Nephron (organoid): ENCODE measurements around the gene ANKRD9.

Experiments used
- H3K27ac Mint-ChIP-seq, 3 experiments: 2 replicates each; pipeline ENCODE4 v1.8.0; 2020; ENCODE audit warnings: mixed read lengths in 3 of 3, mild to moderate bottlenecking in 2 of 3, moderate library complexity in 1 of 3
- H3K27me3 Mint-ChIP-seq: 2 replicates; pipeline ENCODE4 v1.8.0; 2021; ENCODE audit warnings: low read depth, mild to moderate bottlenecking, moderate library complexity, mixed read lengths
- H3K36me3 Mint-ChIP-seq: 2 replicates; pipeline ENCODE4 v1.8.0; 2020; ENCODE audit warnings: low read depth, mixed read lengths
- H3K4me1 Mint-ChIP-seq: 2 replicates; pipeline ENCODE4 v1.8.0; 2020; ENCODE audit warnings: mixed read lengths
- H3K4me3 Mint-ChIP-seq, 3 experiments: 2 replicates each; pipeline ENCODE4 v1.8.0; 2020; ENCODE audit warnings: mild to moderate bottlenecking in 3 of 3, mixed read lengths in 3 of 3, moderate library complexity in 2 of 3
- H3K9me3 Mint-ChIP-seq: 2 replicates; pipeline ENCODE4 v1.8.0; 2020; ENCODE audit warnings: mixed read lengths
- CTCF ChIP-seq, 3 experiments: fragments of 200-600 bp; sonication (generic); IDR thresholded peaks; one replicate each; pipeline ENCODE4 v1.5.0; 2021; ENCODE audit warnings: antibody characterized with exemption in 3 of 3; ENCODE audit not compliant: unreplicated experiment in 3 of 3

ANKRD9 gene

GRCh38 chr14:102508774-102509745 lies 516 bp downstream of the ANKRD9 start:
- peak overlapping the region; percentile 83 to 88 (median 85) for H3K4me3 Mint-ChIP-seq
- no peaks in the 10 kb centered on the region for H3K9me3 Mint-ChIP-seq

GRCh38 chr14:102508410-102508773 lies 1.2 kb downstream of the ANKRD9 start:
- peaks cover 4% of the 10 kb centered on the region for H3K27me3 Mint-ChIP-seq

More at GRCh38 chr14:102508774-102509745, 516 bp downstream of the ANKRD9 start:
- TF ChIP-seq CTCF (IDR thresholded peaks at IDR 0.05; ENCODE audit: unreplicated experiment in 3 of 3) = no peak
- H3K27ac Mint-ChIP-seq = no peak overlapping the region
- H3K36me3 Mint-ChIP-seq = no peaks in the 10 kb centered on the region
- H3K27me3 Mint-ChIP-seq = peaks cover 5% of the 10 kb centered on the region
- no peaks in the 10 kb centered on the region for H3K4me1 Mint-ChIP-seq

GRCh38 chr14:102507857-102508312 lies 1.7 kb downstream of the ANKRD9 start:
- Mint-ChIP-seq H3K4me1 (no peaks in the 10 kb centered on the region), H3K27ac (peak overlapping the region in 1 of 3 experiments; percentile 6), H3K36me3 (no peaks in the 10 kb centered on the region), H3K4me3 (peak overlapping the region; percentile 83 to 88 (median 85)), H3K9me3 (no peaks in the 10 kb centered on the region), H3K27me3 (no peaks in the 10 kb centered on the region)
- TF ChIP-seq CTCF (IDR thresholded peaks at IDR 0.05; ENCODE audit: unreplicated experiment in 3 of 3) = no peak

More at GRCh38 chr14:102508410-102508773, 1.2 kb downstream of the ANKRD9 start:
- TF ChIP-seq CTCF (IDR thresholded peaks at IDR 0.05; ENCODE audit: unreplicated experiment in 3 of 3) = no peak
- Mint-ChIP-seq H3K36me3 (no peaks in the 10 kb centered on the region), H3K4me3 (peak overlapping the region; percentile 83 to 88 (median 85)), H3K4me1 (no peaks in the 10 kb centered on the region), H3K9me3 (no peaks in the 10 kb centered on the region), H3K27ac (no peak overlapping the region)

GRCh38 chr14:102507081-102507856 lies 2.3 kb downstream of the ANKRD9 start:
- TF ChIP-seq CTCF (IDR thresholded peaks at IDR 0.05; ENCODE audit: unreplicated experiment in 3 of 3) = no peak
- Mint-ChIP-seq H3K27me3 (no peaks in the 10 kb centered on the region), H3K27ac (no peak overlapping the region), H3K9me3 (no peaks in the 10 kb centered on the region), H3K4me3 (no peak overlapping the region), H3K4me1 (no peaks in the 10 kb centered on the region), H3K36me3 (no peaks in the 10 kb centered on the region)

- H3K36me3 Mint-ChIP-seq = no peaks in the 10 kb centered on the region
- no peaks in the 10 kb centered on the region for H3K4me1 Mint-ChIP-seq
- H3K9me3 Mint-ChIP-seq = no peaks in the 10 kb centered on the region
- H3K4me3 Mint-ChIP-seq = peak overlapping the region; percentile 54 to 57 (median 56)
- no peaks in the 10 kb centered on the region for H3K27me3 Mint-ChIP-seq
- TF ChIP-seq CTCF (IDR thresholded peaks at IDR 0.05; ENCODE audit: unreplicated experiment in 3 of 3) = no peak
- H3K27ac Mint-ChIP-seq = no peak overlapping the region
These were observed 3.0 kb downstream of the ANKRD9 start for GRCh38 chr14:102506626-102506925.
